IMR-90 (cell line): ENCODE data around the gene P2RX3. TPM values are rescaled to one million over a fixed set of nuclear protein-coding genes. Genes with fewer than 3 reads are reported as not detected.

Experiments used
- ATAC-seq: fragments of 200-7000 bp; cut with Tn5 transposase; 2 replicates; pipeline ENCODE4 v1.9.1; 2020; ENCODE audit warnings: low read depth, mild to moderate bottlenecking, moderate library complexity
- BruUV-seq: library from RNA; stranded (reverse); fragments of 400-500 nt; replicated peaks from 2 replicates; lab custom pipeline; 2021; lab: Mats Ljungman, UMichigan
- CTCF ChIA-PET: fragments of 300-600 bp; formaldehyde crosslinking; extraction: SDS; loops from one replicate; lab custom pipeline; 2021; ENCODE audit warnings: antibody characterized with exemption; lab: Yijun Ruan, JAX
- POLR2A ChIA-PET: fragments of 300-600 bp; sonication (Branson Sonifier 250); formaldehyde crosslinking; loops from one replicate; lab custom pipeline; 2022; ENCODE audit warnings: antibody characterized with exemption; ENCODE audit not compliant: unreplicated experiment; lab: Charles Lee
- DNase-seq: peaks from one replicate; pipeline ENCODE4 v3.0.0; 2013
- H2AFZ ChIP-seq: replicated peaks from 2 replicates; pipeline ENCODE3; 2013; ENCODE audit warnings: low read length, mild to moderate bottlenecking; ENCODE audit not compliant: poor library complexity
- H2AK5ac ChIP-seq: 2 replicates; pipeline ENCODE4 v1.6.1; 2013; ENCODE audit warnings: low read depth, low read length, inconsistent platforms
- H2AK9ac ChIP-seq: replicated peaks from 2 replicates; pipeline ENCODE3; 2013; ENCODE audit warnings: mild to moderate bottlenecking, low read depth, low read length, moderate library complexity; ENCODE audit not compliant: poor library complexity
- H2BK120ac ChIP-seq: 2 replicates; pipeline ENCODE4 v1.6.1; 2013; ENCODE audit warnings: low read depth, low read length, inconsistent platforms
- H2BK15ac ChIP-seq: 3 replicates; pipeline ENCODE4 v1.6.1; 2013; ENCODE audit warnings: low read depth, low read length, inconsistent platforms
- H2BK20ac ChIP-seq: 2 replicates; pipeline ENCODE4 v1.6.1; 2013; ENCODE audit warnings: low read depth, mild to moderate bottlenecking, inconsistent platforms, low read length, moderate library complexity
- H2BK5ac ChIP-seq: 2 replicates; pipeline ENCODE4 v1.6.1; 2013; ENCODE audit warnings: mild to moderate bottlenecking, low read depth, low read length, inconsistent platforms; ENCODE audit not compliant: poor library complexity, severe bottlenecking
- H3K14ac ChIP-seq: replicated peaks from 2 replicates; pipeline ENCODE4 v1.6.1; 2013; ENCODE audit warnings: low read depth, low read length, inconsistent platforms
- H3K18ac ChIP-seq: 2 replicates; pipeline ENCODE4 v1.6.1; 2013; ENCODE audit warnings: low read depth, low read length, control low read depth
- H3K23ac ChIP-seq: 2 replicates; pipeline ENCODE4 v1.6.1; 2013; ENCODE audit warnings: low read depth, low read length, inconsistent platforms
- H3K27ac ChIP-seq: 2 replicates; pipeline ENCODE4 v1.5.1; 2013; ENCODE audit warnings: mild to moderate bottlenecking, control low read depth, low read length; ENCODE audit not compliant: insufficient read depth
- H3K27me3 ChIP-seq: 2 replicates; pipeline ENCODE4 v1.6.1; 2013; ENCODE audit warnings: low read length; ENCODE audit not compliant: control insufficient read depth, insufficient read depth
- H3K36me3 ChIP-seq: 2 replicates; pipeline ENCODE4 v1.6.1; 2013; ENCODE audit warnings: low read length, mixed read lengths; ENCODE audit not compliant: control insufficient read depth, insufficient read depth
- H3K4ac ChIP-seq: 2 replicates; pipeline ENCODE4 v1.6.1; 2013; ENCODE audit warnings: low read depth, low read length, inconsistent platforms
- H3K4me1 ChIP-seq: 2 replicates; pipeline ENCODE4 v1.6.1; 2013; ENCODE audit warnings: low read length, mixed read lengths; ENCODE audit not compliant: control insufficient read depth, insufficient read depth
- H3K4me2 ChIP-seq: 2 replicates; pipeline ENCODE4 v1.6.1; 2013; ENCODE audit warnings: low read depth, mild to moderate bottlenecking, control low read depth, low read length, moderate library complexity
- H3K4me3 ChIP-seq: 2 replicates; pipeline ENCODE4 v1.5.1; 2013; ENCODE audit warnings: low read depth, mild to moderate bottlenecking, control low read depth, low read length, moderate library complexity; ENCODE audit not compliant: insufficient read depth
- H3K56ac ChIP-seq: 2 replicates; pipeline ENCODE4 v1.6.1; 2013; ENCODE audit warnings: low read length, inconsistent platforms; ENCODE audit not compliant: insufficient read depth; ENCODE audit errors: extremely low read depth
- H3K79me1 ChIP-seq, 2 experiments: 2 replicates each; pipeline ENCODE4 v1.6.1; 2013; ENCODE audit warnings: low read length in 2 of 2, inconsistent platforms in 1 of 2, low read depth in 1 of 2
- H3K9ac ChIP-seq: 2 replicates; pipeline ENCODE4 v1.6.1; 2013; ENCODE audit warnings: low read depth, low read length, control low read depth
- H3K9me1 ChIP-seq: 2 replicates; pipeline ENCODE4 v1.6.1; 2013; ENCODE audit warnings: low read length, inconsistent platforms; ENCODE audit not compliant: insufficient read depth
- H3K9me3 ChIP-seq: 2 replicates; pipeline ENCODE4 v1.6.1; 2013; ENCODE audit warnings: low read length; ENCODE audit not compliant: control insufficient read depth, insufficient read depth
- H4K20me1 ChIP-seq: 2 replicates; pipeline ENCODE4 v1.6.1; 2013; ENCODE audit warnings: low read length, inconsistent platforms; ENCODE audit not compliant: insufficient read depth
- H4K5ac ChIP-seq: 2 replicates; pipeline ENCODE4 v1.6.1; 2013; ENCODE audit warnings: mild to moderate bottlenecking, low read depth, low read length, control low read depth
- H4K8ac ChIP-seq, 2 experiments: 2 replicates each; pipeline ENCODE4 v1.6.1; 2013; ENCODE audit warnings: low read depth in 2 of 2, low read length in 2 of 2, control low read depth in 1 of 2, inconsistent platforms in 1 of 2
- H4K91ac ChIP-seq: 2 replicates; pipeline ENCODE4 v1.6.1; 2013; ENCODE audit warnings: low read depth, low read length, inconsistent platforms; ENCODE audit not compliant: insufficient read depth
- BHLHE40 ChIP-seq: fragments of 150-350 bp; IDR thresholded peaks from 2 replicates; pipeline ENCODE4 v1.6.1; 2016; ENCODE audit warnings: mild to moderate bottlenecking, low read depth, low read length
- CHD1 ChIP-seq: IDR thresholded peaks from 2 replicates; pipeline ENCODE4 v1.6.1; 2012; ENCODE audit warnings: low read depth, low read length, improper control_type of control experiment
- FOS ChIP-seq: fragments of 150-350 bp; IDR thresholded peaks from 2 replicates; pipeline ENCODE4 v1.6.1; 2016; ENCODE audit warnings: low read depth, low read length
- MAZ ChIP-seq: IDR thresholded peaks from 2 replicates; pipeline ENCODE4 v1.6.1; 2012; ENCODE audit warnings: low read depth, mild to moderate bottlenecking, low read length, improper control_type of control experiment, moderate library complexity, borderline replicate concordance
- POLR2A ChIP-seq: IDR thresholded peaks from 2 replicates; pipeline ENCODE4 v1.6.1; 2012; ENCODE audit warnings: mild to moderate bottlenecking, low read depth, low read length
- RFX5 ChIP-seq: IDR thresholded peaks from 2 replicates; pipeline ENCODE4 v1.8.0; 2012; ENCODE audit warnings: low read depth, mild to moderate bottlenecking, low read length, moderate library complexity
- SMC3 ChIP-seq: fragments of 150-350 bp; IDR thresholded peaks from 2 replicates; pipeline ENCODE4 v1.6.1; 2016; ENCODE audit warnings: low read depth, mild to moderate bottlenecking, antibody characterized with exemption, low read length, moderate library complexity
- WGBS, 2 experiments: methylation state at CpG; one replicate each; pipeline versions ENCODE4 v1.1.5 to v1.1.7; 2013; ENCODE audit warnings: missing lambda C conversion rate in 2 of 2; ENCODE audit not compliant: insufficient read length in 1 of 2; ENCODE audit errors: extremely low coverage in 2 of 2; 5-methylcytosine and 5-hydroxymethylcytosine counted together
- dilution Hi-C: fragments of 300-500 bp; cut with HindIII; formaldehyde crosslinking; loops from one replicate; pipeline ENCODE4 v1.14.3; 2018; ENCODE audit warnings: low sequenced_read_pairs; ENCODE audit not compliant: unreplicated experiment
- in situ Hi-C: fragments of 300-500 bp; cut with MboI; formaldehyde crosslinking; loops from 3 replicates; pipeline ENCODE4 v1.14.3; 2019; ENCODE audit warnings: low sequenced_read_pairs, inconsistent platforms, mixed read lengths
- intact Hi-C: fragments of 100-400 bp; cut with micrococcal nuclease; formaldehyde crosslinking; loops from 2 replicates; pipeline ENCODE4 v1.10.0; 2022
- polyA plus RNA-seq, 3 experiments: library from polyadenylated mRNA; depleted of rRNA; stranded (reverse); fragments of >200 nt; gene quantifications; 2 replicates each; pipeline ENCODE4 v1.2.3, GENCODE V29; 2012; ENCODE audit warnings: low replicate concordance in 1 of 3
- total RNA-seq: library from RNA; depleted of rRNA; stranded (reverse); fragments of >200 nt; gene quantifications from 2 replicates; pipeline ENCODE4 v1.2.3, GENCODE V29; 2012

Gene P2RX3
- total and polyA plus RNA-seq, 2 of the 4 experiments (the other 2 are of a cell fraction), result not detected

- no peak overlapping the region for H2BK15ac ChIP-seq
- H3K4me1 ChIP-seq, result peaks cover 2% of the 10 kb centered on the region; the same call in 1 of the 2 replicates
- H3K4me2 ChIP-seq, result no peak overlapping the region
- H2AFZ ChIP-seq, result no peak overlapping the region
- ChIA-PET POLR2A (no interaction called here), CTCF (interaction anchor here (0.8 kb wide), 1 partner anchor 103 kb away, joined by 3 read pairs; no protein-coding TSS in a partner anchor)
- no peak overlapping the region for H2AK9ac ChIP-seq
- H3K27ac ChIP-seq, result no peak overlapping the region
- no peak overlapping the region for H4K5ac ChIP-seq
- H3K9me3 ChIP-seq, result peaks cover 5% of the 10 kb centered on the region; the same call in 1 of the 2 replicates
- intact Hi-C loops, result loop anchor here (5.0 kb wide), 1 partner anchor 511 kb away; no protein-coding TSS in a partner anchor
- ATAC-seq, result no peak
- H2BK5ac ChIP-seq, result no peak overlapping the region
- no peak overlapping the region for H3K4ac ChIP-seq
- H4K20me1 ChIP-seq, result no peaks in the 10 kb centered on the region
- no TSS peak for BruUV-seq
- H4K91ac ChIP-seq, result no peak overlapping the region
- H3K79me1 ChIP-seq, result no peaks in the 10 kb centered on the region
- in situ Hi-C loops, result loop anchor here (25.0 kb wide), 1 partner anchor 516 kb away; no protein-coding TSS in a partner anchor
- H2BK120ac ChIP-seq, result no peak overlapping the region
- H3K9ac ChIP-seq, result no peak overlapping the region
- H3K56ac ChIP-seq, result no peak overlapping the region
- no peak overlapping the region for H3K18ac ChIP-seq
- no peak overlapping the region for H2AK5ac ChIP-seq
- no peak for DNase-seq
- H3K4me3 ChIP-seq, result no peak overlapping the region
- no peak overlapping the region for H4K8ac ChIP-seq
- H2BK20ac ChIP-seq, result no peak overlapping the region
- no peak overlapping the region for H3K14ac ChIP-seq
- H3K27me3 ChIP-seq, result peaks cover 30% of the 10 kb centered on the region
- H3K36me3 ChIP-seq, result no peaks in the 10 kb centered on the region
- no CpG with 5 or more reads among the region's 4 CpGs for WGBS, 2 experiments
- TF ChIP-seq MAZ (no peak), RFX5 (no peak), CHD1 (no peak), FOS (no peak), POLR2A (no peak), SMC3 (no peak), BHLHE40 (no peak)
- H3K9me1 ChIP-seq, result no peaks in the 10 kb centered on the region
- dilution Hi-C loops, result no loop called here
- no peak overlapping the region for H3K23ac ChIP-seq
Measured at GRCh38 chr11:57353446-57353845, 15.3 kb downstream of the P2RX3 start.
